Measurements from ENCODE around the gene LPAR1. TPM values are rescaled to one million over a fixed set of nuclear protein-coding genes. Genes with fewer than 3 reads are reported as not detected.
A peak's percentile ranks its signal among the peaks of the same experiment; 100 is the strongest.

The LPAR1 gene
- polyA plus RNA-seq, 3 donors = 25.5 to 28.8 (median 25.8) TPM

DNA sequence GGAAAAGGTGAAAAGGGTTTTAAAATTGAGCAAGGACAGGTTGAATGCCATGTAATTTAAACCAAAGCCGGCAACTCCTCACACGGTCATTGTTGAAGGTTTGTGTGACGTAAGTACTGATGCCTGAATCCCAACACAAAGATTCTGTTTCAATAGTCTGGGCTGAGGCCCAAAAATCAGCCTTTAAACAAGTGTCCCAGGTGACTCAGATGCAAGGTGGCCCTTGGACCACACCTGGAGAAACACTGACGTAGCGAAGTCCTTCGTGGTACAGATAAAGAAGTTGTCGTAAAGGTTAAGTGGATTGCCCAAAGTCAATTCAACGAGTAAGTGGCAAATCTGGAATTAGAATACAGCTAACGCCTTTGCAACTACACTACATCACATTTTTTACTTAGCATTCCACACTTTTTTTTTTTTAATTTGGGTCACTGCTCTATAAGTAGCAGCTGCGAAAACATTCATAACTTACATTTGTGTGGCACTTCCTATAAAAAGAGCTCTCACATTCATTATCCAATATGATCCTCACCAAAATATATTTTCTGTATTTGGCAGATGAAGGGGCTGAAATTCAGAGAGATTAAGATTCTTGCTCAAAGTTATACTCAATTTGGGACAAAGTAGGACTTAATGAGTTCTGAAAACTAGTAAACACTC is 111.3 kb downstream of the LPAR1 start:
- no peak for DNase-seq (ENCODE audit: low read depth in 3 of 3, low spot score in 2 of 3)

DNA sequence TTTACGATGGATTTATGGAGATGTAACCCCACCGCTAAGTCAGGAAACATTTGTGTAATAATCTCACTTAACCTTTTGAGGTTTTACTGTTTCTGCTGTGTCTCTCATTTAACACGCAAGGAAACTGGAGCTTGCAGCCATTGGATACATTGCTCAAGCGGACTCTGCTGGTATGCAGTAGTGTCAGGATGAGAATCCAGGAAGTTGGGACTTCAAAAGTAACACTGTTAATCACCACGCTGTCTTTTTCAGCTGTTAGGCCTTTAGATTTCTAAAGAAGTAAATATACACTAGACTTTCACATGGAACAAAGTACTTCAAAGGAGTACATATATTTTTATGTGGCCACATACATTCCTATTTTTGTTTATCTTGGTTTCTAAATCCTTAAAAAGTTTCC is 114.7 kb downstream of the LPAR1 start:
- peak in 2 of 3 donors; percentile 13 to 24 for DNase-seq (ENCODE audit: low read depth in 3 of 3, low spot score in 2 of 3)

DNA sequence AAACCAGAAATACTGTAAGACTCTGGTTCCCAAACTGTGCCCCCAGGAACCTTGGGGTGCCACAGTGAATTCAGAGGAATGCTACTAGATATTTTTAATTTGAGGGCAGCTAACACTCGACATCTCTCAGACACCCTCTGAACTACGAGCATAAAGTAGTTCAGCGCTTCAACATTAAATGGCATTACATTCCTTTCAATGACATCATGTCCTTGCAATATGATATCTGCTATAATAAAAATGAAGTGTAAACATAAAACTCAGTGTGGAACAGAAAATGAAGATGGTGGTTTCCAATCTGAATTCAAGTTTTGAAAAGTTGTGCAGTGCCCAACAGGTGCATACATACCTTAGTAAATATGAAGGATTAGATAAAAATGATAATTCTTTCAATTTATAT is 116.1 kb downstream of the LPAR1 start:
- no peak for DNase-seq (ENCODE audit: low read depth in 3 of 3, low spot score in 2 of 3)

DNA sequence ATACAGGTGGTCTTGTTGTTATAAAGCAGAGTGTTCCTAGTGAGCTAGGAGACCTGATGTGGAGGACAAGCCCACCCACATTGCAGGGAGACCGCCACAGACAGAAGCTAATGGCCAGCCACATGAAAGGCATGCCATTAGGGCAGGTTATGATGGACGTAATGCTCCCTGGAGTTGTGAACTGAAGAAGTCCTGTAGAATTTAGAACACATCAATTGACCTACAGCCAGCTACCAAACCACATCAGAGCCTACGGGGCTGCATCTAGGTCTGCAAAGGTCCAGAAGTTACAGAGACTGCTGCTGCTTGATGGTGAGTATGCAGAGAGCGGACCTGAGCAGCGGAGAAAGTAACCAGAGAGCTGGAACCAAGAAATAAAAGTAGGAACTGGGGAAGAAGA is 116.6 kb downstream of the LPAR1 start:
- no peak for DNase-seq (ENCODE audit: low read depth in 3 of 3, low spot score in 2 of 3)

DNA sequence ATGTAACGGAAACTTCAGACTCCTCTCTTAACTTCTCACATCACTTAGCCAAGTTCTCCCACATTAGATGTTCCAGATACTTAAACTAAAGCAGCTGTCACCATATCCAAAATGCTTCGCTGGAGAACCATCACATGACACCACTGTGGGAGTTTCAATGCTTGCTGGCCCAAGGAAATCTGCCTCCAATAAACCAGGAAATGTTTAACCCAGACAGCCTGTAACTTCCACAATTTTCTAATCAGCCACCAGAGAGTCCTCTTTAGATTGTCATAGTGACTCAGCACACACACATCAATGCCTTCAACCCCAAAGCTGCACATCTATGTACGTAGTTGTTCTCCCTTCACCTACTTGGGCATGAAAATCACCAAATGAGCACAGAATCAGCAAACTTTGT is 118.7 kb downstream of the LPAR1 start:
- DNase-seq (ENCODE audit: low read depth in 3 of 3, low spot score in 2 of 3) = no peak

DNA sequence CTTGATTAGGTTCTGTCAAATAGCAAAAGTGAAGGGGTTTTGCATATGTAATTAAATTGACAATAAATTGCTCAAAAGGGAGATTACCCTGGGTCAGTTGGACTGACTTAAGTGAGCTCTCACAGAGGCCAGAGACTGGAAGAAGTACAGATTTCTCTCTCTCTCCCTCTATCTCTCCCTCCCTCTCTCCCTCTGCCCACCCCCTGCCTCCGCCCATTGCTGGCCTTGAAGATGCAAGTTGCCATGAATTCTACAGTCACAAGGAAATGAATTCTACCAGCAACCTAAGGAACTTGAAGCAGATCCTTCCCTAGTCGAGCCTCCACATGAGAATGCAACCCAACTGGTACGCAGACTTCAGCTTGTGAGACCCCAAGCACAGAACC is 119.2 kb downstream of the LPAR1 start:
- no peak for DNase-seq (ENCODE audit: low read depth in 3 of 3, low spot score in 2 of 3)

DNA sequence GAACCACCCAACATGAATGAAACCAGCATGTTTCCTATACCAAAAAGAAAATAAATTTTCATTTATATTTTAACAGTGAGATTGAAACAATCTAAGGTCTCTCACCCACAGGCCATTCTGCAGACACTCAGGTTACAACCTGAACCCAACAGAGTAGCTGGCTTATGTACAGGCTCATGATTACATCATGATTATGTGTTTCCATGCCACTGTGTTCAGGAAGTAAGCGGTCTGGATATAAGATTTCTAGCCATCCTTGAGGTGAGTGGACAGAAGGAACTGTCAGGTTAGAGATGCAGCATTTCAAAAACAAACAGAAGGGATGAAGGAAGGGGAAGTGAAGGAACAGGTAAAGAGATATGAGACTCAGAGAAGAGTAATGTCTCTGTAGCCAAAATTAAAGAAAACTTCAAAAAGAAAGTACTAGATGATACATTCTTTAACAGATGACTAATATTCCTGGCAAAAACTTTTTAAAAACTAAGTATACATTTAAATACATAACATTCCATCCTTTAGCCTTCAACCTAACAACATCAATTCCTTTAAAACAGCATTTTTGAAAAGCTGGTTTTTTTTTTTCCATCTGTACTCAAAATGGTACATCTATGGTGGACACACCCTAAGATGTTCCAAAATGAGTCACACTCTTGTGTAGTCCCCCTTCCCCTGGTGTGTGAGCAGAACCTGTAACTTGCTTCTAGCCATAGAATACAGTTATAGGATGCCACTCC is 119.8 kb downstream of the LPAR1 start:
- no peak for DNase-seq (ENCODE audit: low read depth in 3 of 3, low spot score in 2 of 3)

DNA sequence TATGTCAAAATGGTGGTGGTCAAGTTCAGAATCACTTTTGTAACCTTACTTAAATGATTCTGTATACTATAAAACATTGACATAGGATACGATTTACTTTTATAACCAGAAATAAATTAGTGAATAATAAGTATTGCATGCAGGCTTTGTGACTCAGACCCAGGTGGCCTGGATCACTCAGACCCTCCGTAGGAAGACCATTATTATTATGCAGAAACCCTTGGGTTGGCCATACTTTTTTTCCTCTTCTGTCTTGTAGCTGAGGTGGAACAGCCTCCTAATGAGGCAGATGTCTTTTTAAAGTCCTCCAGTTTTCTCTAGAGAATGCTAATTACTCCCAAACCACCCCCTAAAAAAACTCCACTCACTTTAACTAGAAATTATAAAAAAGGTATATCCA is 121.9 kb downstream of the LPAR1 start:
- DNase-seq (ENCODE audit: low read depth in 3 of 3, low spot score in 2 of 3) = no peak

DNA sequence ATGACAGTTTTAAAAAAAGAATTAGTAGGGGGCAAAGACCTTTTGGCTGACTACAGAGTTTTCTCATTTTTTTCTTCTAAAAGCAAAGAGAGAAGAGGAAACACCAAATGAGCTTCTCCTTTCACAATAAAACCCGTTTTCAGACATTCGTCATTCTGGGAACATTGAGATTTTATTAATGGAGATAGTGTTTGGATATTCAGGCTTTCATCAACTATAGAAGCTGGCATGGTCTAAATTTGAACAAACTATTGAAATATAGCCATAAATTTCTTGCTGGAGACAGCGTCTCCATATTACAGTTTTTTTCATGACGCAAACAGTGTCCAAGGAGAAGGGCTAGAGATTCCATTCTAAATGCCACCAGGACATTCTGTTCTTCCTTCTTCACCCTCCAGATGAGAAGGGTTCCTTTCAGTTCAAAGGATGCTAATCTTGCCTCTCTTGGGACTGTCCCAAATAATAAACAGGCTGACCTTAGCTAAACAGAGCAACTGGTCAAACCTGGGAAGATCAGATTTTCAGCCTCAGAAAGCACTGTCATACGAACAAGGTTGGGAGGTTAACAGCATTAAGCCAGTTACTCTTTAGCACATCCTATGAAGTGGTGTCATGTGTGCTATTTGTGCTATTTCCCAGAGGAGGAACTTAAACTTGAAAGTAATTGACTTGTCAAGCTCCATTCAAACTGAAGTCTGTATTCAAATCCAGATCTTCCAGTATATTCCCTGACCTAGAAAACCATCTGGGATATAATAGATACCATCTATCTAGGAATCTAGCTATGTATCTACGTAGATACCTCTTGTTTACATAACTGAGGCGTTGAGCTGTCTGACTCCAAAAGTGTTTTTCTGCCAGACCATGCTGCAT is 125.6 kb downstream of the LPAR1 start:
- DNase-seq (ENCODE audit: low read depth in 3 of 3, low spot score in 2 of 3) = no peak

DNA sequence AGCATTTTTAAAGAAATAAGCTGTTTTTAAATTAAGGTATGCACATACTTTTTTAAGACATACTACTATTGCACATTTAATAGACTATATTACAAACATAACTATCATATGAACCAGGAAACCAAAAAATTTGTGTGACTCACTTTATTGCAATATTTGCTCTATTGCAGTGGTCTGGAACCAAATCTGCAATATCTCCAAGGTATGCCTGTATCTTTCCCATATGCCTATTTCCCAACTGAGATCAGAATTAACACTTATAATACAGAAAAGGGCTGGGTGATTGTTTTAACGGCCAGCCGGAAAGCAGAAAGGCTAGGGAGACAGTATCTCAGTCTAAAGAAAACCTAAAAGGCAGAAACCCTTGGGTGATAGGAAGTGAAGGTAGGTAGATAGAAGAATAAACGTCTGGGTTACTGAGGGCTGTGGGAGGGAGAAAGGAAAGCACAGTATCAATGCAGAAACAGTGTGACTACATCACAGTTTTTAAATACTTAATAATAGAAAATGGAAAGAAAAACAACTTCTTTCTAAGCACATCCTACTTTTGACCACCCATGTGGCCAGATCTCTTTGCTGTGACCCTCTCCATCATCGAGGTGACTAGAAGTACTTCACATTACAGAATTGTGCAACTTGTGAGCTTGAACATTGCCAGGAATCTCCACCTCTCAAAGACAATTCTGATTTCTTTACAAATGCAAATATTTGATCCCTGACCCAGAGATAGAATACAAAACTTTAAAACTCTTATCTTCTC is 126.4 kb downstream of the LPAR1 start:
- no peak for DNase-seq (ENCODE audit: low read depth in 3 of 3, low spot score in 2 of 3)

DNA sequence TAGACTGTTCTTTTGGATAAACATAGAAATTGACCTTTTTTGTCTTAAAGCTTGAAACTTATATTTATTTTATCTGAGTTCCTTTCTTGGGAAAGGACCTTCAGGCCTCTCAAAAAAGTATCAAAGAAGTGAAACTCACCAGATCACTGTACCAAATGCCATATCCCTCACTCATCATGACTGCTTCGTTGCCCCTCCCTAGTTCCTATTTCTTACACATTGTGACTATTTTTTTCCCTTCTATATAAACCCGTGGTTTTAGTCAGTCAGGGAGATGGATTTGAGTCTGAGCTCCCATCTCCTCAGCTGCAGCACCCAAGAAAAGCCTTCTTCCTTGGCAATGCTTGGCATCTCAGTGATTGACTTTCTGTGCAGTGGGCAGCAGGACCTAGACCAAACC is 129.4 kb downstream of the LPAR1 start:
- no peak for DNase-seq (ENCODE audit: low read depth in 3 of 3, low spot score in 2 of 3)

DNA sequence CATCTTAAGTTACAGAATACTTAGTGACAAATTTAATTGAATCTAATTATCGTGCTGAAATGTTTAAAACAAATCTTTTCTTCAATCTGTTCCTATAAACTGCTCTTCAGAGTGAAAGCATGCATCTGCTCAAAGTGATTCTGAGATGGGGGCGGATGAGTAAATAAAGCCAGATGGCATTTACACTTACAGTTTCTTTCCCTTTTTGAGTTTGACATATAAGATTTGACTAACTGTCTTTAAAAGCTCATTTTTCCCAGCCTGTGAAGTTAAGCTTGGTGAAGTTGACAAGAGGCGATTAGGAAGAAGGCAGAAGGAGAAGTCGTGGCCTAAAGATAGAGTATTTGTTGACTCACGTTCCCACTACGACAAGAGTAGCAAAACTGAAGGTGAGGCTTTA is 137.4 kb downstream of the LPAR1 start:
- DNase-seq (ENCODE audit: low read depth in 3 of 3, low spot score in 2 of 3) = no peak

DNA sequence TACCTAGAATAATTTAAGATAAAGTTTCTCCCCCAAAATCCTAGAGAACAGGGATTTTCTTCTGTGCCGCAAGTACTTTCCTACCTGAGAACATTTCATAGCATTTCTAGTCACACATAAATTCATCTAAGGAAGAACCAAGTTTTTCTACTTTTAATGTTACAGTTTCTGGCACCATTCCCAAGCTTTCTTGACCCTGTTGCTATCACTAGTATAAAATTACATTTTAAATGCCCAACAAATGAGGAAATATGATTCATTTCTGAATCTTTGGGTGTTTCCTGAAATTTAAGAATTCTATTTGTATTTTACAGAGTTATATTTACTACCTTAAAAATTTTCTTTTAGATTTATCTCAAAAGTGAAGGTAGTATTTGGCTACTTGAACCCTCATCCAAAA is 137.8 kb downstream of the LPAR1 start:
- DNase-seq (ENCODE audit: low read depth in 3 of 3, low spot score in 2 of 3) = no peak

DNA sequence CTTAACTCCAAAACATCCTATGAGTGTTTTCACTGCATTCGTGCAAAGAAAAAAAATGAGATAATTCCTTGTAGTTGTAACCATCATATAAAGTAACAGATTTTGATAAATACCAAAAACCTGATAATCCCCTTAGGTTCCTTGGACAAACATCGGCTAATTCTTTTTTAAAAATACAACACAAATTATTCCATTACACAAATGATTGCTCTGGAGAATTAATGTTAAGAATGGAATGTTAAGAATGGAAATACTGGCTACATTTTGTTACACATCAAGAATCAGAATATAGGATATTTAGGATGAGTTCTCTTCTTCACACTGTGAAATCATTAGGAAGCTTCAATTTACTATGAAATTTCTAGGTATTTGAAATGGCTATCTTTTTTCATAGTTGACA is 139.4 kb downstream of the LPAR1 start:
- no peak for DNase-seq (ENCODE audit: low read depth in 3 of 3, low spot score in 2 of 3)

DNA sequence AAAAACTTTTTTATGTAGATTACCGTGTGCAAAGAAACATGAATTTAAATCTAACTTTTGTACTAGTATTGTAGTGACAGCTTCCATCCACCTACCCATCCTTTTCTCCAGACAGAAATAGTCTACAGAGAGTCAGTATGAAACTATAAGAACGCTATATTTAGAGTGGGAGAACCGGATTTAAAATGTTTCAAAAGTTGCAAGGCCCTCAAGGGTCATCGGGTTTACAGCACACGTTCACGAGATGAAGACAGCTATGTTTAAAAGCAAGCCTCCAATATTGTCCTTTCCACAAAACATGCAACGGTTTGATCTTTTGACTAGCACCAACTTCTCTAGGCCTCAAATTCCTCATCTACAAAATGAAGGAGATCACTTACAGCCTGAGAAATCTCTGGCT is 139.9 kb downstream of the LPAR1 start:
- DNase-seq (ENCODE audit: low read depth in 3 of 3, low spot score in 2 of 3) = no peak

DNA sequence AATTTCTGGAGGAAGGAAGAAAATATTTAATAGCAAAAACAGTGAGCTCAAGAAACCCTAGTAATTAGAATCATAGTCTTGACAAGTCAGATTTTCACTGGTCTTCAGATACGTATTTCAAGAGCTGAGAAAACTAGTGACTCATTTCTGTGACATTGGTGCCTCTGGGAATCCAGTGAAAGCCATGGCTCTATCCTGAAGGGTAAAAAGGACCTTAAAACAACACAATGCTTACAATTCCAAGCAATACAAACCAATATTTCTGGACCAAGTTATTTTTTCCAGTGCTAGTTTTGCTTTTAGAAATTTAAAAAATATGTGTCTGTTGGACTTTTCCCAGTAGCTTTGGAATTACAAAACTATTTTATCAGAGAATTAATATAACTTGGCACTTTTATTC is 140.3 kb downstream of the LPAR1 start:
- DNase-seq (ENCODE audit: low read depth in 3 of 3, low spot score in 2 of 3) = no peak

DNA sequence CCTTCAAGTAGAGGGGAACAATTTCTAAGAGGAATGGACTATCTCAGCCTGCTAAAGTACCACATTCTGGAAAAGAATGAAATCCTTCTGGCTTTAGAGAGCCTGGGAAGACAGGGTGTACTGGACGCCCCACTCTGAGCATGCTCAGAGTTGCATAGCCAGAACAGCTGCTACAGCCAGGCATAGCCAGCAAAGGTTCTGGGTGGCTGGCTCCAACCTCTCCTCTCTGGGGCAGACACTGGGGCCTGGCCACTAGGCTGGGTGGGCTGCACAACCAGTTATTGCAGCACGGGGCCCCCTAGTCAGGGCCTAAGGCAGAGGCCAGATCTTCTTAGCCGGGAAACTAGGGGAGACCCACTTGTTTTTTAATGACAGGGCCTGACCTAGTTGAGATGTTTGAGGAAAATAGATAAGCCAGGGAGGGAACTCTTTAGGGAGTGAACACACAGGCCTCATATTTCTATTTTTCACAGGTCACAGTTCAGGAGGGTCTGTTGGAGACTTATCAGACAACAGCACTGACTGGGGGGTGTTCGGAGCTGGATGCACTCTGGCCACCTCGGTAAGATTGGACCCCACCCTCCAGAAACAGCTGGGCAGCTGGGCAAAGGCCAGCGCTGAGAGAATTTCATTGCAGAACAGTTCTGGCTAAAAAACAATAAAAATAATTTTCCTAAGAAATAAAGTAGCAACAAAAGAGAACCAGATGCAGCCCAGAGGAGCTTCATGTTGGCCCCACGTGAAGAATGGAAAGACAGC is 142.9 kb downstream of the LPAR1 start:
- DNase-seq (ENCODE audit: low read depth in 3 of 3, low spot score in 2 of 3) = no peak

DNA sequence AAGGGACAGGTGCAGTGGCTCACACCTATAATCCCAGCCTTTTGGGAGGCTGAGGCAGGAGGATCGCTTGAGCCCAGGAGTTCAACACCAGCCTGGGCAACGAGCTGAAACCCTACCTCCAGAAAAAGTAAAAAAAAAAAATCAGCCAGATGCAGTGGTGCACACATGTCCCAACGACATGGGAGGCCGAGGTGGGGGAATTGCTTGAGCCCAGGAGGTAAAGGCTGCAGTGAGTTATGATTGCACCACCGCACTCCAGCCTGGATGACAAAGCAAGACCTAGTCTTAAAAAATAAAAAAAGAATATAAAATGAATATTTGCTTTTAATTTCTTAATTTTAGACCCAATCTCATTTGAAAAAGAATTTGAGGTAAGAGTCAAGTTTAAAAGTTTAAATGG is 143.5 kb downstream of the LPAR1 start:
- DNase-seq (ENCODE audit: low read depth in 3 of 3, low spot score in 2 of 3) = no peak

DNA sequence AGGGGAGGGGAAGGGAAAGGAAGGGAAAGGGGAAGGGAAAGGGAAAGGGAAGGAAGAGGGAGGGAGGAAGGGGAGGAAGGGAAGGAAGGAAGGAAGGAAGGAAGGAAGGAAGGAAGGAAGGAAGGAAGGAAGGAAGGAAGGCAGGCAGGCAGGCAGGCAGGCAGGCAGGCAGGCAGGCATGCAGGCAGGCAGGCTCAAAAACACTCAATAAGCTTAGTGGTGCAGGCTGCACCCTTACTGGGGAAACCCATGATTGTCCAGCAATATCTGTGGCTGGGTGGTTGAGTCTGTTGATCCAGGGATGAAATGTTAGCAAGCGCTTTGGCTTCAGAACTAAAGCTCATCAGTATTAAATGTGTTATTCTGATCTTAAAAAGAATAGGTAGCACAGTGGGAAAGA is 145.6 kb downstream of the LPAR1 start:
- DNase-seq (ENCODE audit: low read depth in 3 of 3, low spot score in 2 of 3) = no peak

DNA sequence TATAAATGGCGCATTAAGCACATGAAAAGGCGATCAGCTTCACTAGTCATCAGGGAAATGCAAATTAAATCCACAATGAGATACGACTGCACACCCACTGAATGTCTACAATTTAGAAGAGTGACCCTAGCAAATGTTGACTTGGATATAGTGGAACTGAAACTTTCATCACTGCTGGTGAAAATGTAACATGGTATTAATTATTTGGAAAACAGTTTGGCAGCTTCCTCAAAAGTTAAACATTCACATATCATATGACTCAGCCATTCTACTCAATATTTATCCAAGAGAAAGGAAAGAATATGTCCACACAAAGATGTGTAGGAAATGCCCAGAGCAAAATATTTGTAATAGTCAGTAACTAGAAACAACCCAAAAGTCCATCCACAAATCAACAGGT is 146.5 kb downstream of the LPAR1 start:
- no peak for DNase-seq (ENCODE audit: low read depth in 3 of 3, low spot score in 2 of 3)

Data from right renal cortex interstitium (tissue), 3 donors.